Lower lobe of right lung (tissue), 2 donors: ENCODE results near the gene NCKAP5. TPM values are rescaled to one million over a fixed set of nuclear protein-coding genes. Genes with fewer than 3 reads are reported as not detected.

Experiments used
- ATAC-seq, 2 donors: fragments of 200-7000 bp; cut with Tn5 transposase; one replicate each; pipeline ENCODE4 v1.9.1; 2020 to 2022; ENCODE audit warnings: mild to moderate bottlenecking in 2 of 2, moderate library complexity in 2 of 2
- DNase-seq: peaks from one replicate; pipeline ENCODE4 v3.0.0-alpha.2; 2020
- H3K27ac ChIP-seq: fragments of 200-600 bp; one replicate; pipeline ENCODE4 v1.8.0; 2022
- H3K27me3 ChIP-seq: fragments of 200-600 bp; one replicate; pipeline ENCODE4 v1.8.0; 2022; ENCODE audit warnings: low read depth
- H3K36me3 ChIP-seq: fragments of 200-600 bp; one replicate; pipeline ENCODE4 v1.8.0; 2022; ENCODE audit warnings: mild to moderate bottlenecking
- H3K4me1 ChIP-seq: fragments of 200-600 bp; one replicate; pipeline ENCODE4 v1.8.0; 2022
- H3K4me3 ChIP-seq: fragments of 200-600 bp; one replicate; pipeline ENCODE4 v1.8.0; 2022; ENCODE audit warnings: mild to moderate bottlenecking
- H3K9me3 ChIP-seq: fragments of 200-600 bp; one replicate; pipeline ENCODE4 v1.8.0; 2022
- CTCF ChIP-seq: fragments of 200-600 bp; IDR thresholded peaks from one replicate; pipeline ENCODE4 v1.8.0; 2022; ENCODE audit warnings: antibody characterized with exemption, mild to moderate bottlenecking
- intact Hi-C: fragments of 100-400 bp; cut with DNase I; formaldehyde crosslinking; loops from one replicate; pipeline ENCODE4 v1.11.0; 2022
- total RNA-seq: library from RNA; stranded (reverse); fragmentation: NEBNext Ultra II Directional; extraction: Animal tissue kit (Norgen Biotek cat#: 25700); gene quantifications from one replicate; pipeline ENCODE4 v1.2.1, GENCODE V29; 2021
- donor health status: DM: no; HTN: yes; CAD: no; lungs with severe emphysema.

NCKAP5 gene
- total RNA-seq, 1 donor from 2014 or later = 34.6 TPM

GRCh38 chr2:132664096-132664495, 904.2 kb downstream of the NCKAP5 start:
- no peak for ATAC-seq
- no peak for DNase-seq

GRCh38 chr2:132662732-132663131, 905.5 kb downstream of the NCKAP5 start:
- no peaks in the 10 kb centered on the region for H3K4me1 ChIP-seq
- no peak for ATAC-seq
- no peak overlapping the region for H3K4me3 ChIP-seq
- no peak for TF ChIP-seq CTCF
- no peak for DNase-seq
- H3K27me3 ChIP-seq = peaks cover 13% of the 10 kb centered on the region
- no peak overlapping the region for H3K27ac ChIP-seq
- H3K9me3 ChIP-seq = no peaks in the 10 kb centered on the region
- H3K36me3 ChIP-seq = no peaks in the 10 kb centered on the region
- intact Hi-C loops = no loop called here

More at GRCh38 chr2:132664096-132664495, 904.2 kb downstream of the NCKAP5 start:
- Histone ChIP-seq H3K36me3 (no peaks in the 10 kb centered on the region), H3K27ac (no peak overlapping the region), H3K4me3 (no peak overlapping the region), H3K4me1 (peaks cover 8% of the 10 kb centered on the region), H3K9me3 (no peaks in the 10 kb centered on the region), H3K27me3 (peaks cover 26% of the 10 kb centered on the region)
- intact Hi-C loops = no loop called here
- no peak for TF ChIP-seq CTCF

GRCh38 chr2:132659331-132659730, 908.9 kb downstream of the NCKAP5 start:
- no peaks in the 10 kb centered on the region for H3K9me3 ChIP-seq
- intact Hi-C loops = no loop called here
- no peak for TF ChIP-seq CTCF

GRCh38 chr2:132656266-132656975, 911.8 kb downstream of the NCKAP5 start:
- H3K9me3 ChIP-seq = no peaks in the 10 kb centered on the region
- H3K36me3 ChIP-seq = no peaks in the 10 kb centered on the region
- no peak for DNase-seq
- no peaks in the 10 kb centered on the region for H3K27me3 ChIP-seq
- no peak for TF ChIP-seq CTCF
- intact Hi-C loops = no loop called here
- H3K4me3 ChIP-seq = no peak overlapping the region
- no peak overlapping the region for H3K27ac ChIP-seq
- no peak for ATAC-seq
- H3K4me1 ChIP-seq = no peaks in the 10 kb centered on the region

More at GRCh38 chr2:132659331-132659730, 908.9 kb downstream of the NCKAP5 start:
- H3K27ac ChIP-seq = no peak overlapping the region
- no peaks in the 10 kb centered on the region for H3K4me1 ChIP-seq
- H3K36me3 ChIP-seq = no peaks in the 10 kb centered on the region
- no peaks in the 10 kb centered on the region for H3K27me3 ChIP-seq
- ATAC-seq (no peak), DNase-seq (no peak)
- H3K4me3 ChIP-seq = no peak overlapping the region

- no peak overlapping the region for H3K27ac ChIP-seq
- no peak for DNase-seq
- TF ChIP-seq CTCF = no peak
- ATAC-seq = no peak
- no peak overlapping the region for H3K4me3 ChIP-seq
- no peaks in the 10 kb centered on the region for H3K36me3 ChIP-seq
- no peaks in the 10 kb centered on the region for H3K9me3 ChIP-seq
- H3K4me1 ChIP-seq = no peaks in the 10 kb centered on the region
- intact Hi-C loops = no loop called here
- H3K27me3 ChIP-seq = no peaks in the 10 kb centered on the region
Measured at GRCh38 chr2:132654968-132655367, 913.3 kb downstream of the NCKAP5 start.
